Small intestine (tissue), 7 donors: Measurements from ENCODE around the gene DHFR. TPM values are rescaled to one million over a fixed set of nuclear protein-coding genes. Genes with fewer than 3 reads are reported as not detected.

Experiments used
- DNase-seq, 2 donors: peaks; one replicate each; pipeline versions ENCODE4 v3.0.0 to v3.0.0-alpha.2; 2013
- FAIRE-seq: peaks from 2 replicates; lab custom pipeline; 2012; peaks lifted over from hg19 to GRCh38; lab: Jason Lieb, UNC
- H3K27ac ChIP-seq, 3 donors: one replicate each; pipeline ENCODE4 v1.5.1; 2013; ENCODE audit warnings: low read length in 2 of 3, mild to moderate bottlenecking in 2 of 3, control low read depth in 1 of 3, inconsistent platforms in 1 of 3, low read depth in 1 of 3, moderate library complexity in 1 of 3
- H3K27me3 ChIP-seq, 3 donors: one replicate each; pipeline ENCODE4 v1.6.1; 2013; ENCODE audit warnings: low read length in 3 of 3, inconsistent platforms in 1 of 3; ENCODE audit not compliant: control insufficient read depth in 3 of 3, insufficient read depth in 3 of 3
- H3K36me3 ChIP-seq, 3 donors: one replicate each; pipeline ENCODE4 v1.6.1; 2013; ENCODE audit warnings: low read length in 3 of 3, inconsistent platforms in 1 of 3, low read depth in 1 of 3, mild to moderate bottlenecking in 1 of 3, moderate library complexity in 1 of 3; ENCODE audit not compliant: control insufficient read depth in 3 of 3, insufficient read depth in 2 of 3
- H3K4me1 ChIP-seq, 3 donors: one replicate each; pipeline ENCODE4 v1.6.1; 2013; ENCODE audit warnings: low read length in 2 of 3, inconsistent platforms in 1 of 3, low read depth in 1 of 3, mild to moderate bottlenecking in 1 of 3, moderate library complexity in 1 of 3; ENCODE audit not compliant: control insufficient read depth in 3 of 3, insufficient read depth in 2 of 3
- H3K4me3 ChIP-seq, 3 donors: one replicate each; pipeline ENCODE4 v1.5.1; 2013; ENCODE audit warnings: low read length in 3 of 3, control low read depth in 1 of 3, inconsistent platforms in 1 of 3, low read depth in 1 of 3, mild to moderate bottlenecking in 1 of 3, moderate library complexity in 1 of 3
- H3K9me3 ChIP-seq, 2 donors: one replicate each; pipeline ENCODE4 v1.6.1; 2013; ENCODE audit warnings: low read depth in 1 of 2, low read length in 1 of 2; ENCODE audit not compliant: control insufficient read depth in 2 of 2, insufficient read depth in 1 of 2
- WGBS, 3 donors: extraction: QIAGEN DNeasy Blood & Tissue Kit; methylation state at CpG; one replicate each; pipeline ENCODE4 v1.1.7; 2013; 5-methylcytosine and 5-hydroxymethylcytosine counted together
- polyA plus RNA-seq, 4 donors: library from polyadenylated mRNA; stranded (reverse) in 3 of 4; unstranded in 1 of 4; fragments of 200-250 nt in 3 of 4; fragments of 120-200 nt in 1 of 4; gene quantifications; one replicate each; pipeline versions ENCODE4 v1.2.1 to v1.2.3, GENCODE V29; 2013
- donor health status: healthy with polysubstance abuse.
- donor health status: control.
- donor health status: control.
- donor health status: Bipolar disorder and iron deficiency.
- donor health status: healthy.

Gene DHFR
- polyA plus RNA-seq, 4 donors, result 13.5 to 55.3 (median 33.1) TPM

GRCh38 chr5:80625230-80625629, 29.6 kb downstream of the DHFR start:
- FAIRE-seq (no peak), DNase-seq (no peak)
- Histone ChIP-seq H3K9me3 (no peaks in the 10 kb centered on the region), H3K4me3 (no peak overlapping the region), H3K36me3 (peaks cover 0 to 7% (median 0%) of the 10 kb centered on the region in 3 donors), H3K27ac (peak overlapping the region in 1 of 3 donors; percentile 11), H3K4me1 (peaks cover 0 to 7% (median 0%) of the 10 kb centered on the region in 3 donors), H3K27me3 (no peaks in the 10 kb centered on the region)
- 78 to 85% (median 79%) methylated on average over 5 of the region's 5 CpGs for WGBS, 3 donors

GRCh38 chr5:80623999-80624398, 30.8 kb downstream of the DHFR start:
- no peaks in the 10 kb centered on the region for H3K36me3 ChIP-seq
- H3K4me1 ChIP-seq, result peaks cover 0 to 7% (median 0%) of the 10 kb centered on the region in 3 donors
- H3K4me3 ChIP-seq, result no peak overlapping the region
- H3K27me3 ChIP-seq, result no peaks in the 10 kb centered on the region
- DNase-seq, result peak; percentile 45 to 67
- WGBS, 3 donors, result 11 to 50% (median 27%) methylated on average over 4 of the region's 4 CpGs
- peak overlapping the region in 2 of 3 donors; percentile 4 to 11 for H3K27ac ChIP-seq
- no peak for FAIRE-seq
- H3K9me3 ChIP-seq, result no peaks in the 10 kb centered on the region

- no peak for FAIRE-seq
- H3K9me3 ChIP-seq, result no peaks in the 10 kb centered on the region
- DNase-seq, result no peak
- H3K27me3 ChIP-seq, result no peaks in the 10 kb centered on the region
- H3K4me3 ChIP-seq, result no peak overlapping the region
- H3K36me3 ChIP-seq, result no peaks in the 10 kb centered on the region
- peaks cover 0 to 7% (median 0%) of the 10 kb centered on the region in 3 donors for H3K4me1 ChIP-seq
- 92 to 94% (median 92%) methylated on average over 2 of the region's 2 CpGs for WGBS, 3 donors
- no peak overlapping the region for H3K27ac ChIP-seq
Measured at GRCh38 chr5:80622756-80623155, 32.0 kb downstream of the DHFR start.

- Histone ChIP-seq H3K36me3 (no peaks in the 10 kb centered on the region), H3K4me1 (peaks cover 0 to 7% (median 0%) of the 10 kb centered on the region in 3 donors), H3K27me3 (no peaks in the 10 kb centered on the region), H3K9me3 (no peaks in the 10 kb centered on the region), H3K4me3 (no peak overlapping the region), H3K27ac (no peak overlapping the region)
- FAIRE-seq, result no peak
- DNase-seq, result no peak
- WGBS, 3 donors, result 81 to 95% (median 91%) methylated on average over 4 of the region's 4 CpGs
Measured at GRCh38 chr5:80620211-80620610, 34.6 kb downstream of the DHFR start.

- Histone ChIP-seq H3K27ac (no peak overlapping the region), H3K36me3 (no peaks in the 10 kb centered on the region), H3K4me3 (no peak overlapping the region), H3K27me3 (no peaks in the 10 kb centered on the region), H3K9me3 (no peaks in the 10 kb centered on the region), H3K4me1 (peaks cover 0 to 5% (median 0%) of the 10 kb centered on the region in 3 donors)
- DNase-seq (peak in 1 of 2 donors; percentile 63), FAIRE-seq (no peak)
- WGBS, 3 donors, result 73 to 90% (median 76%) methylated on average over 1 of the region's 1 CpG
Measured at GRCh38 chr5:80619086-80619485, 35.7 kb downstream of the DHFR start.

GRCh38 chr5:80618438-80618837, 36.3 kb downstream of the DHFR start:
- H3K4me1 ChIP-seq, result peaks cover 0 to 1% (median 0%) of the 10 kb centered on the region in 3 donors
- H3K27ac ChIP-seq, result no peak overlapping the region
- 97 to 98% (median 98%) methylated on average over 4 of the region's 4 CpGs for WGBS, 3 donors
- FAIRE-seq, result no peak
- H3K27me3 ChIP-seq, result no peaks in the 10 kb centered on the region
- H3K4me3 ChIP-seq, result no peak overlapping the region
- H3K9me3 ChIP-seq, result no peaks in the 10 kb centered on the region
- no peaks in the 10 kb centered on the region for H3K36me3 ChIP-seq
- DNase-seq, result no peak

- FAIRE-seq, result no peak
- 83 to 84% (median 84%) methylated on average over 17 of the region's 17 CpGs for WGBS, 3 donors
Measured at GRCh38 chr5:80615266-80615914, 39.4 kb downstream of the DHFR start.

GRCh38 chr5:80609692-80610091, 45.1 kb downstream of the DHFR start:
- H3K36me3 ChIP-seq, result no peaks in the 10 kb centered on the region
- FAIRE-seq, result no peak
- peaks cover 0 to 6% of the 10 kb centered on the region in 2 donors for H3K9me3 ChIP-seq
- no peak overlapping the region for H3K27ac ChIP-seq
- no peak for DNase-seq
- H3K4me1 ChIP-seq, result no peaks in the 10 kb centered on the region
- no peak overlapping the region for H3K4me3 ChIP-seq
- H3K27me3 ChIP-seq, result no peaks in the 10 kb centered on the region
- WGBS, 3 donors, result 88 to 94% (median 89%) methylated on average over 1 of the region's 1 CpG

More at GRCh38 chr5:80615266-80615914, 39.4 kb downstream of the DHFR start:
- Histone ChIP-seq H3K4me3 (no peak overlapping the region), H3K36me3 (no peaks in the 10 kb centered on the region), H3K27me3 (no peaks in the 10 kb centered on the region), H3K9me3 (peaks cover 0 to 3% of the 10 kb centered on the region in 2 donors), H3K27ac (no peak overlapping the region), H3K4me1 (no peaks in the 10 kb centered on the region)
- no peak for DNase-seq
